GM10847 (cell line): ENCODE measurements around the gene MIOS.

ENCODE experiments used
- POLR2A ChIP-seq: IDR thresholded peaks from 2 replicates; pipeline ENCODE4 v1.6.1; 2011; ENCODE audit not compliant: insufficient read length; ENCODE audit errors: extremely low read depth

MIOS gene

GRCh38 chr7:7566651-7567611 lies at the start of gene MIOS:
Gene MIOS (plus strand): TSS chr7:7566884. CDS start chr7:7572476, 5,592 bp downstream.
- peak; percentile 66 for TF ChIP-seq POLR2A

- TF ChIP-seq POLR2A, result no peak
These were observed 48.9 kb upstream of the MIOS start for GRCh38 chr7:7517754-7518153.

GRCh38 chr7:7519056-7519455 lies 47.6 kb upstream of the MIOS start:
- no peak for TF ChIP-seq POLR2A

- TF ChIP-seq POLR2A, result no peak
These were observed 47.2 kb upstream of the MIOS start for GRCh38 chr7:7519528-7519927.

- TF ChIP-seq POLR2A, result no peak
These were observed 45.4 kb upstream of the MIOS start for GRCh38 chr7:7521259-7521658.

GRCh38 chr7:7522421-7522820 lies 44.3 kb upstream of the MIOS start:
- no peak for TF ChIP-seq POLR2A

GRCh38 chr7:7524121-7524520 lies 42.6 kb upstream of the MIOS start:
- no peak for TF ChIP-seq POLR2A

- no peak for TF ChIP-seq POLR2A
These were observed 40.7 kb upstream of the MIOS start for GRCh38 chr7:7526006-7526405.

GRCh38 chr7:7527047-7527446 lies 39.6 kb upstream of the MIOS start:
- TF ChIP-seq POLR2A, result no peak

- TF ChIP-seq POLR2A, result no peak
These were observed 37.4 kb upstream of the MIOS start for GRCh38 chr7:7529328-7529727.

- TF ChIP-seq POLR2A, result no peak
These were observed 32.8 kb upstream of the MIOS start for GRCh38 chr7:7533831-7534430.

- TF ChIP-seq POLR2A, result no peak
These were observed 31.0 kb upstream of the MIOS start, which contains the start of gene COL28A1 for GRCh38 chr7:7535691-7536090. Gene COL28A1 (minus strand): TSS chr7:7535873. CDS start chr7:7532875, 2,998 bp downstream.

GRCh38 chr7:7536396-7537019 lies 30.2 kb upstream of the MIOS start:
- TF ChIP-seq POLR2A, result no peak

GRCh38 chr7:7537711-7538110 lies 29.0 kb upstream of the MIOS start:
- no peak for TF ChIP-seq POLR2A

GRCh38 chr7:7539152-7539551 lies 27.5 kb upstream of the MIOS start:
- no peak for TF ChIP-seq POLR2A

- no peak for TF ChIP-seq POLR2A
These were observed 27.0 kb upstream of the MIOS start for GRCh38 chr7:7539711-7540110.
